AG09319 (cell line): Measurements from ENCODE around the gene SVIL.
"Not testable (repeated sequence)": the region's sequence is repeated elsewhere in the genome, so short reads cannot be mapped to it uniquely, and the experiment has no call there.

Source experiments
- DNase-seq: peaks from one replicate; pipeline ENCODE4 v3.0.0-alpha.2; 2010; ENCODE audit warnings: low read depth; ENCODE audit errors: extremely low read depth
- TF ChIP-seq, protein P1 (sequence below): IDR thresholded peaks from 2 replicates; pipeline ENCODE4 v1.5.1; 2011; ENCODE audit warnings: low read depth, mild to moderate bottlenecking, inconsistent platforms, low read length, moderate library complexity

SVIL gene

DNA sequence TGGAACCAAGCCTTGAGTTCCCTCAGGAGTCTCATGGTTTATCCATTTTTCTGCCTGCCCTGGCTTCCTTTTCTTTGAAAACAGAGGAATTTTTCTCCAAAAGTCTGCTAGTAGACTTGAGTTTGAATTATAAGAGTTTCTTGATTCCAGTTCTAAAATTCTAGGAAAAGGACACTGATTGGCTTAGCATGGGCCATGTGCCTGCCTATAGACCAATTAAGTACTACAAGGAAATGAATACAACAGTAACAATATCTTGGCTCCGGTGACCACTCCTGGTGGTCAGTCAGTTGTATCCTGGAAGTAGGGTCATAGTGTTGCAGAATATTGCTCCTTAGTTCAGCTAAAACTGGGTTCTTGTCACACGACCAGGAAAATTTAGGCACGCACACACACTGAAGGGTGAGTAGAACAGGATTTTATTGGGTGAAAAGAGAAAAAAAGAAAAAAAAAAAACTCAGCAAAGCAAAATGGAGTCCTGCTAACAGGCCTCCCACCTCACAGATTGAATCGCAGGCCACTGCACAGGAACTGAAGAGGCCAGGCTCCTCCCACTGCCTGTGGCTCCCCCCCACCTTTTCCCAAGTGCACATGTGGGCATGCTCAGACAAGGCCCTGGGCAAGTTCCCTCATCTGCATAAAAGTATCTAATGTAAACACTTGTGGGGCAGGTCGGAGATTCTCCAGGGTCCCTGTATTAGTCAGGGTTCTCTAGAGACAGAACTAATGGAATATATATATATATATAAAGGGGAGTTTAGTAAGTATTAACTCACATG, 190.8 kb downstream of the SVIL start:
- TF ChIP-seq, protein P1, sequence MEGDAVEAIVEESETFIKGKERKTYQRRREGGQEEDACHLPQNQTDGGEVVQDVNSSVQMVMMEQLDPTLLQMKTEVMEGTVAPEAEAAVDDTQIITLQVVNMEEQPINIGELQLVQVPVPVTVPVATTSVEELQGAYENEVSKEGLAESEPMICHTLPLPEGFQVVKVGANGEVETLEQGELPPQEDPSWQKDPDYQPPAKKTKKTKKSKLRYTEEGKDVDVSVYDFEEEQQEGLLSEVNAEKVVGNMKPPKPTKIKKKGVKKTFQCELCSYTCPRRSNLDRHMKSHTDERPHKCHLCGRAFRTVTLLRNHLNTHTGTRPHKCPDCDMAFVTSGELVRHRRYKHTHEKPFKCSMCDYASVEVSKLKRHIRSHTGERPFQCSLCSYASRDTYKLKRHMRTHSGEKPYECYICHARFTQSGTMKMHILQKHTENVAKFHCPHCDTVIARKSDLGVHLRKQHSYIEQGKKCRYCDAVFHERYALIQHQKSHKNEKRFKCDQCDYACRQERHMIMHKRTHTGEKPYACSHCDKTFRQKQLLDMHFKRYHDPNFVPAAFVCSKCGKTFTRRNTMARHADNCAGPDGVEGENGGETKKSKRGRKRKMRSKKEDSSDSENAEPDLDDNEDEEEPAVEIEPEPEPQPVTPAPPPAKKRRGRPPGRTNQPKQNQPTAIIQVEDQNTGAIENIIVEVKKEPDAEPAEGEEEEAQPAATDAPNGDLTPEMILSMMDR = no peak
- no peak for DNase-seq

GRCh38 chr10:29440981-29441380, 193.8 kb downstream of the SVIL start:
- TF ChIP-seq, protein P1 = no peak
- DNase-seq = no peak

DNA sequence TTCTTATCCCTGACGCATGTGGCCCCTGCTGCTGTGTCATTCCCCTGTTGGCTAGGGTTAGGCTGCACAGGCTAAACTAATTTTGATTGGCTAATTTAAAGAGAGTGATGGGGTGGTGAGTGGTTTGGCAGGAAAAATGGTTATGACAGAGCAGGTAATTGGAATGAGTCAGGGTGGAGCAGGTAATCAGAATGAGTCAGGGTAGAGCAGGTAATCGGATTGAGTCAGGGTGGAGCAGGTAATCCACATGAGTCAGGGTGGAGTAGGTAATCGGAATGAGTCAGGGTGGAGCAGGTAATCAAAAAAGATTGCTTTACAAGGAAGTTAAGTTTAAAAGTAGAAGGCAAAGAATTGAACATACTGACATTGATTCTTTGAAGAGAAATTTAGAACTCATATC, 195.8 kb downstream of the SVIL start:
- DNase-seq = not testable (repeated sequence)

- no peak for DNase-seq
- TF ChIP-seq, protein P1 = no peak
Measured at GRCh38 chr10:29438271-29438670, 196.5 kb downstream of the SVIL start.

DNA sequence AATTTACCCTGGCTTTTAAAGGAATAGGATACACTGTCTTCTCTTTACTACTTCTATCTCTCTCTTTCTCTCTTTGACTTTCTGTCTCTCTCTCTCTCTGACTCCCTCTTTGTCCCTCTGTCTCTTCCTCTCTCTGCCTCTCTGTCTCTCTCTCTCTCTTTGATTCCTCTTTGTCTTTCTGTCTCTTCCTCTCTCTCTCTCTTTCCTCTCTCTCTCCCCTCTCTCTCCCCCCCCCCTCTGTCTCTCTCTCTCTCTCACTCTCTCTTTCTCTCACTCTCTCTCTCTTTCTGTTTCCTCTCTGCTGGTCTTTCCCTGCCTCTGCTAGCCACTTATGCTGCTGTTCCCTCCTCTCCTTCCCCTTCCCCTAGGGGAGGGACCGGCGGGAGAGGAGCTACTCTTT, 196.9 kb downstream of the SVIL start:
- TF ChIP-seq, protein P1 = no peak
- DNase-seq = no peak

- TF ChIP-seq, protein P1 = no peak
- no peak for DNase-seq
Measured at GRCh38 chr10:29435809-29436501, 198.8 kb downstream of the SVIL start.

DNA sequence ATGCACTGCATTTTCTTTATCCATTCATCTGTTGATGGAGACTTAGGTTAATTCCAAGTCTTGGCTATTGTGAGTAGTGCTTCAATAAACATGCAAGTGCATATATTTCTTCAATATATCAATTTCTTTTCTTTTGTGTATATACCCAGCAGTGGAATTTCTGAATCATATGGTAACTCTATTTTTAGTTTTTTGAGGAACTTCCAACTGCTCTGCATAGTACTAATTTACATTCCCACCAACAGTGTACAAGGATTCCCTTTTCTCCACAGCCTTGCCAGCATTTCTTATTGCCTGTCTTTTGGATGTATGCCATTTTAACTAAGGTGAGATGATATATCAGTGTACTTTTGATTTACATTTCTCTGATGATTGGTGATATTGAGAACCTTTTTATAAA, 200.7 kb downstream of the SVIL start:
- no peak for DNase-seq
- TF ChIP-seq, protein P1 = no peak
